HepG2 (cell line): Measurements from ENCODE around the gene CNOT10. TPM values are rescaled to one million over a fixed set of nuclear protein-coding genes. Genes with fewer than 3 reads are reported as not detected.

Experiments
- AGO1 ChIP-seq: fragments of 200-400 bp; formaldehyde crosslinking; IDR thresholded peaks from 2 replicates; pipeline ENCODE4 v1.6.1; 2017; ENCODE audit warnings: mild to moderate bottlenecking, low read depth, low read length, moderate library complexity; ENCODE audit not compliant: poor library complexity, severe bottlenecking
- BCL3 ChIP-seq: sonication (generic); formaldehyde crosslinking; IDR thresholded peaks from 2 replicates; pipeline ENCODE4 v1.5.1; 2020; ENCODE audit warnings: mild to moderate bottlenecking, missing genetic modification reagents, moderate library complexity
- CHCHD3 ChIP-seq: sonication (generic); formaldehyde crosslinking; IDR thresholded peaks from 2 replicates; pipeline ENCODE4 v1.8.0; 2022; ENCODE audit warnings: mild to moderate bottlenecking, missing genetic modification reagents, moderate library complexity
- CREB3 ChIP-seq: sonication (generic); formaldehyde crosslinking; IDR thresholded peaks from 2 replicates; pipeline ENCODE4 v1.5.0; 2020; ENCODE audit warnings: missing genetic modification reagents
- FOSL2 ChIP-seq: sonication (generic); formaldehyde crosslinking; IDR thresholded peaks from 2 replicates; pipeline ENCODE4 v1.4.0; 2020; ENCODE audit warnings: missing genetic modification reagents
- KLF15 ChIP-seq: sonication (generic); formaldehyde crosslinking; IDR thresholded peaks from 2 replicates; pipeline ENCODE4 v1.8.1; 2023; ENCODE audit warnings: borderline replicate concordance, mild to moderate bottlenecking, inconsistent platforms, missing genetic modification reagents, mixed read lengths
- NFE2L2 ChIP-seq: fragments of 150-350 bp; IDR thresholded peaks from 2 replicates; pipeline ENCODE4 v1.6.1; 2014; ENCODE audit warnings: low read length
- PHF8 ChIP-seq: sonication (generic); formaldehyde crosslinking; IDR thresholded peaks from 2 replicates; pipeline ENCODE4 v1.5.0; 2020; ENCODE audit warnings: missing genetic modification reagents
- SIX1 ChIP-seq: sonication (generic); formaldehyde crosslinking; IDR thresholded peaks from 2 replicates; pipeline ENCODE4 v1.4.0; 2020; ENCODE audit warnings: missing genetic modification reagents, borderline replicate concordance
- ZBTB25 ChIP-seq: IDR thresholded peaks from 2 replicates; pipeline ENCODE4 v1.6.1; 2018; ENCODE audit warnings: missing genetic modification reagents
- ZNF207 ChIP-seq: fragments of 450-650 bp; IDR thresholded peaks from 2 replicates; pipeline ENCODE4 v1.6.1; 2016; ENCODE audit warnings: antibody characterized with exemption, borderline replicate concordance
- ZNF274 ChIP-seq: sonication (generic); formaldehyde crosslinking; IDR thresholded peaks from 2 replicates; pipeline ENCODE4 v1.5.1; 2020; ENCODE audit warnings: mild to moderate bottlenecking, missing genetic modification reagents
- ZNF317 ChIP-seq: sonication (generic); formaldehyde crosslinking; IDR thresholded peaks from 2 replicates; pipeline ENCODE4 v1.5.0; 2020; ENCODE audit warnings: mild to moderate bottlenecking, missing genetic modification reagents
- ZNF605 ChIP-seq: sonication (generic); formaldehyde crosslinking; IDR thresholded peaks from 2 replicates; pipeline ENCODE4 v1.8.0; 2022; ENCODE audit warnings: mild to moderate bottlenecking, missing genetic modification reagents
- polyA plus RNA-seq, 8 experiments: library from polyadenylated mRNA; depleted of rRNA in 3 of 8; stranded (reverse) in 7 of 8; unstranded in 1 of 8; fragments of >200 nt; fragmentation: Illumina TruSeq in 4 of 8; extraction: Trizol in 4 of 8; gene quantifications; 2 replicates each; pipeline versions ENCODE4 v1.2.1 to v1.2.3, GENCODE V29; 2011 to 2016; ENCODE audit warnings: low read depth in 4 of 8, missing spikeins in 1 of 8, mixed read lengths in 1 of 8; ENCODE audit not compliant: insufficient read depth in 1 of 8
- total RNA-seq, 5 experiments: library from RNA; depleted of rRNA; stranded (reverse); fragments of >200 nt; fragmentation: Illumina TruSeq; extraction: Trizol; gene quantifications; 2 replicates each; pipeline ENCODE4 v1.2.3, GENCODE V29; 2016; ENCODE audit warnings: low read depth in 1 of 5
- TF ChIP-seq, protein P1 (sequence below), 2 experiments: sonication (generic) in 1 of 2; formaldehyde crosslinking in 1 of 2; IDR thresholded peaks; 2 replicates each; pipeline versions ENCODE4 v1.4.0 to v1.6.1; 2016 to 2020; ENCODE audit warnings: borderline replicate concordance in 1 of 2, low read depth in 1 of 2, mild to moderate bottlenecking in 1 of 2, missing genetic modification reagents in 1 of 2
- TF ChIP-seq, protein P2 (sequence below): fragments of 450-650 bp; IDR thresholded peaks from 2 replicates; pipeline ENCODE4 v1.6.1; 2017

CNOT10 gene
- total and polyA plus RNA-seq, 2 of the 13 experiments (the other 11 are each of a cell fraction or from before 2014, with no cell fraction given): 21.2 to 34.1 TPM

GRCh38 chr3:32781211-32781968, 96.4 kb downstream of the CNOT10 start (continued):
- TF ChIP-seq AGO1 (peak; percentile 23), FOSL2 (CRISPR knock-in tag) (peak; percentile 21; the same call in 1 of the 2 replicates), ZNF207 (no peak), NFE2L2 (no peak), ZNF317 (peak; percentile 20; the same call in 1 of the 2 replicates), CHCHD3 (CRISPR knock-in tag) (no peak), ZBTB25 (no peak), CREB3 (CRISPR knock-in tag) (no peak), ZNF274 (peak; percentile 50), KLF15 (CRISPR knock-in tag) (no peak), PHF8 (CRISPR knock-in tag) (peak; percentile 69), BCL3 (peak; percentile 54; the same call in 1 of the 2 replicates), SIX1 (no peak), ZNF605 (CRISPR knock-in tag) (no peak)
- TF ChIP-seq, protein P1, sequence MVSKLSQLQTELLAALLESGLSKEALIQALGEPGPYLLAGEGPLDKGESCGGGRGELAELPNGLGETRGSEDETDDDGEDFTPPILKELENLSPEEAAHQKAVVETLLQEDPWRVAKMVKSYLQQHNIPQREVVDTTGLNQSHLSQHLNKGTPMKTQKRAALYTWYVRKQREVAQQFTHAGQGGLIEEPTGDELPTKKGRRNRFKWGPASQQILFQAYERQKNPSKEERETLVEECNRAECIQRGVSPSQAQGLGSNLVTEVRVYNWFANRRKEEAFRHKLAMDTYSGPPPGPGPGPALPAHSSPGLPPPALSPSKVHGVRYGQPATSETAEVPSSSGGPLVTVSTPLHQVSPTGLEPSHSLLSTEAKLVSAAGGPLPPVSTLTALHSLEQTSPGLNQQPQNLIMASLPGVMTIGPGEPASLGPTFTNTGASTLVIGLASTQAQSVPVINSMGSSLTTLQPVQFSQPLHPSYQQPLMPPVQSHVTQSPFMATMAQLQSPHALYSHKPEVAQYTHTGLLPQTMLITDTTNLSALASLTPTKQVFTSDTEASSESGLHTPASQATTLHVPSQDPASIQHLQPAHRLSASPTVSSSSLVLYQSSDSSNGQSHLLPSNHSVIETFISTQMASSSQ (IDR thresholded peaks at IDR 0.05; ENCODE audit: low read depth): no peak
- TF ChIP-seq, protein P1 (CRISPR knock-in tag; IDR thresholded peaks at IDR 0.05; ENCODE audit: borderline replicate concordance): peak; percentile 56; the same call in 1 of the 2 replicates
- TF ChIP-seq, protein P2, sequence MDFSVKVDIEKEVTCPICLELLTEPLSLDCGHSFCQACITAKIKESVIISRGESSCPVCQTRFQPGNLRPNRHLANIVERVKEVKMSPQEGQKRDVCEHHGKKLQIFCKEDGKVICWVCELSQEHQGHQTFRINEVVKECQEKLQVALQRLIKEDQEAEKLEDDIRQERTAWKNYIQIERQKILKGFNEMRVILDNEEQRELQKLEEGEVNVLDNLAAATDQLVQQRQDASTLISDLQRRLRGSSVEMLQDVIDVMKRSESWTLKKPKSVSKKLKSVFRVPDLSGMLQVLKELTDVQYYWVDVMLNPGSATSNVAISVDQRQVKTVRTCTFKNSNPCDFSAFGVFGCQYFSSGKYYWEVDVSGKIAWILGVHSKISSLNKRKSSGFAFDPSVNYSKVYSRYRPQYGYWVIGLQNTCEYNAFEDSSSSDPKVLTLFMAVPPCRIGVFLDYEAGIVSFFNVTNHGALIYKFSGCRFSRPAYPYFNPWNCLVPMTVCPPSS: no peak
